Ovary (tissue), 9 donors: ENCODE results near the gene CREG1. TPM values are rescaled to one million over a fixed set of nuclear protein-coding genes. Genes with fewer than 3 reads are reported as not detected.

Experiments
- DNase-seq, 5 donors: peaks; one replicate each; pipeline ENCODE4 v3.0.0-alpha.2; 2019 to 2020
- H3K27ac ChIP-seq, 2 donors: fragments of 200-600 bp; one replicate each; pipeline versions ENCODE4 v1.5.1 to v1.8.0; 2019 to 2022
- H3K27me3 ChIP-seq: fragments of 200-600 bp; one replicate; pipeline ENCODE4 v1.8.0; 2022
- H3K36me3 ChIP-seq: fragments of 200-600 bp; sonication (generic); one replicate; pipeline ENCODE4 v1.5.1; 2019
- H3K4me1 ChIP-seq: one replicate; pipeline ENCODE4 v1.8.1; 2013; ENCODE audit warnings: mild to moderate bottlenecking, moderate library complexity; ENCODE audit not compliant: insufficient read depth
- H3K4me3 ChIP-seq: fragments of 200-600 bp; sonication (generic); one replicate; pipeline ENCODE4 v1.5.1; 2017
- H3K9me3 ChIP-seq, 2 donors: fragments of 200-600 bp in 1 of 2; sonication (generic) in 1 of 2; one replicate each; pipeline versions ENCODE4 v1.5.1 to v1.8.1; 2013 to 2019; ENCODE audit warnings: mild to moderate bottlenecking in 1 of 2, moderate library complexity in 1 of 2
- EP300 ChIP-seq: sonication (generic); formaldehyde crosslinking; IDR thresholded peaks from one replicate; pipeline ENCODE4 v1.6.1; 2017; ENCODE audit warnings: antibody characterized with exemption
- POLR2A ChIP-seq: fragments of 450-650 bp; IDR thresholded peaks from one replicate; pipeline ENCODE4 v1.6.1; 2017; ENCODE audit warnings: antibody characterized with exemption, mild to moderate bottlenecking, moderate library complexity
- WGBS, 3 donors: extraction: QIAGEN DNeasy Blood & Tissue Kit in 1 of 3; methylation state at CpG; one replicate each; pipeline versions ENCODE4 v1.1.5 to v1.1.7; 2013 to 2017; 5-methylcytosine and 5-hydroxymethylcytosine counted together
- intact Hi-C, 4 donors: fragments of 100-400 bp; cut with DNase I; formaldehyde crosslinking; loops; one replicate each; pipeline versions ENCODE4 v1.11.0 to v1.15.1; 2022 to 2023
- polyA plus RNA-seq, 2 donors: library from polyadenylated mRNA; stranded (reverse); fragments of 200-250 nt in 1 of 2; fragments of 350-450 nt in 1 of 2; fragmentation: Illumina TruSeq in 1 of 2; extraction: RNeasy Lipid Tissue Mini Kit (QIAGEN cat#74804) in 1 of 2; gene quantifications; one replicate each; pipeline ENCODE4 v1.2.3, GENCODE V29; 2013 to 2014
- total RNA-seq, 7 donors: library from RNA; depleted of rRNA in 2 of 7; stranded (reverse); fragments of >200 nt in 2 of 7; fragmentation: NEBNext Ultra II Directional in 3 of 7; extraction: Animal tissue kit (Norgen Biotek cat#: 25700) in 3 of 7; gene quantifications; one replicate each; pipeline versions ENCODE4 v1.1.0 to v1.2.4, GENCODE V29; 2016 to 2023
- TF ChIP-seq, protein P1 (sequence below), 3 donors: fragments of 450-650 bp in 2 of 3; fragments of 200-600 bp in 1 of 3; IDR thresholded peaks; one replicate each; pipeline versions ENCODE4 v1.5.1 to v1.8.0; 2016 to 2022; ENCODE audit warnings: antibody characterized with exemption in 3 of 3, mild to moderate bottlenecking in 1 of 3
- donor health status: DM: no; HTN: no; CAD: no; lungs with moderate emphysema.
- donor health status: DM: no; HTN: no; CAD: no.
- donor health status: Bipolar disorder and iron deficiency.
- donor health status: DM: yes; HTN: yes; CAD: no.
- donor health status: DM: no; HTN: no; CAD: no.
- donor health status: DM: yes; HTN: yes; CAD: no.

The CREG1 gene
- total and polyA plus RNA-seq, 9 donors = 82.2 to 203 (median 96.8) TPM

DNA sequence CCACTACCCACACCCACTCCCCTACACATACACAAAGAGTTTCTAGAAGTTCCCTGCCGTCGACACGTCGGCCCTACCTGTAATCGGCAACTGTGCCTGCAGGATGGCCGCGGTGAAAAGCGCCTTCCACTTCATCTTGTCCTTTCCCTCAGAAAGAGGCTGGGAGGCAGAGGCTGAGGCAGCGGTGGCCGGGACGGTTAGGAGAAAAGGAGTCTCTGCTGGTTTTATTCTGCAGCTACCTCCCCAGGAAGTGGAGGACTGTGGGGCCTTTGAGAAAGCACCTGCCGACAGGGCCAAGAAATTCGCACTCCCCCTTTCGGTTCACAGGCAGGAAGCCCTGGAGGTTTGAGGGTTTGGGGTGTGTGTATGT, 35.2 kb downstream of the CREG1 start, which contains the start of gene CD247:
CD247 (minus strand) TSS at position 199 of the 370 bp plus-strand sequence; CDS start at position 135, 64 bp downstream.
- Histone ChIP-seq H3K4me1 (no peaks in the 10 kb centered on the region), H3K27me3 (no peaks in the 10 kb centered on the region), H3K9me3 (no peaks in the 10 kb centered on the region), H3K27ac (no peak within 1 kb of the TSS), H3K36me3 (no peaks in the 10 kb centered on the region), H3K4me3 (no peak within 1 kb of the TSS)
- DNase-seq = no peak
- intact Hi-C loops = no loop called here
- TF ChIP-seq, protein P1, sequence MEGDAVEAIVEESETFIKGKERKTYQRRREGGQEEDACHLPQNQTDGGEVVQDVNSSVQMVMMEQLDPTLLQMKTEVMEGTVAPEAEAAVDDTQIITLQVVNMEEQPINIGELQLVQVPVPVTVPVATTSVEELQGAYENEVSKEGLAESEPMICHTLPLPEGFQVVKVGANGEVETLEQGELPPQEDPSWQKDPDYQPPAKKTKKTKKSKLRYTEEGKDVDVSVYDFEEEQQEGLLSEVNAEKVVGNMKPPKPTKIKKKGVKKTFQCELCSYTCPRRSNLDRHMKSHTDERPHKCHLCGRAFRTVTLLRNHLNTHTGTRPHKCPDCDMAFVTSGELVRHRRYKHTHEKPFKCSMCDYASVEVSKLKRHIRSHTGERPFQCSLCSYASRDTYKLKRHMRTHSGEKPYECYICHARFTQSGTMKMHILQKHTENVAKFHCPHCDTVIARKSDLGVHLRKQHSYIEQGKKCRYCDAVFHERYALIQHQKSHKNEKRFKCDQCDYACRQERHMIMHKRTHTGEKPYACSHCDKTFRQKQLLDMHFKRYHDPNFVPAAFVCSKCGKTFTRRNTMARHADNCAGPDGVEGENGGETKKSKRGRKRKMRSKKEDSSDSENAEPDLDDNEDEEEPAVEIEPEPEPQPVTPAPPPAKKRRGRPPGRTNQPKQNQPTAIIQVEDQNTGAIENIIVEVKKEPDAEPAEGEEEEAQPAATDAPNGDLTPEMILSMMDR (IDR thresholded peaks at IDR 0.05) = no peak
- TF ChIP-seq POLR2A (no peak), EP300 (no peak)
- WGBS, 3 donors = 88 to 90% (median 90%) methylated on average over 14 of the region's 14 CpGs

DNA sequence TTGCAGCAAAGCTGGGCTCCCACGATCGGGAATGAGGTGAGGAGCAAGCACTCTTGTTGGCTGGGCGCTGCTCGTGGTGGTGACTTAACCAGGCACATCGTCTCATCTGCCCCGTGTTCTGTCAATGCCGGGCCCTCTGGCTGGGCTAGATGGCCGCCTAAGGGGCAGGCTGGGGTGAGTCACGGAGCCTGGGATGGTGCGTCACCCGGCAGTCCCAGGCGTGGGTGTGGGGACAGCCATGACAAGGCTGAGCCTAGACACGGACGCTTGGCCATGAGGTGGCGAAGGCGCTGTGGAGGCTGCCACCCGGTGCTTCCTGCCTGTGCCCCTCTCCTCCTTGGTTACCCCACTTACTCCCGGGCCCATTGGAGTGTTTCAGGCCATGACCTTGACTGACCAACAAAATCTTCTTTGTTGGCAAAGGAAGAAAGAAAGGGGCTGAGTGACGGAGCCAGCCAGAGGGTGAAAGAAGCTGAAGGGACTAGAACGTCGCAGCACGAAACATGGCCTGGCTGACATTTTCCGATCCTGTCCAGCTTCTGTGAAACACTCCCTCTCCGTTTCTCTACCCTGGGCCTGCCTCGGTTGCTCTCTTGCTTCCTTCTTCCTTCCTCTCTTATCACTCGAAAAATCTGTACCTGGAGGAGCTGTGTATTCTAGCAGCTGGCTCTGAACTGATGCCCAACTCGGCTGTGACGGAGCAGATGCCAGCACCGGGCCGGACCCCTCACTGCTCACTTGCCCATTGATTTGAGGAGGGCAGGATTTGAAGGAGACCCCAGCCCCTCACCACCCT, 35.8 kb downstream of the CREG1 start:
- no peaks in the 10 kb centered on the region for H3K4me1 ChIP-seq
- H3K9me3 ChIP-seq = no peaks in the 10 kb centered on the region
- intact Hi-C loops = no loop called here
- 87 to 89% (median 89%) methylated on average over 30 of the region's 30 CpGs for WGBS, 3 donors
- no peak overlapping the region for H3K27ac ChIP-seq
- no peak overlapping the region for H3K4me3 ChIP-seq
- DNase-seq = no peak
- no peaks in the 10 kb centered on the region for H3K27me3 ChIP-seq
- no peaks in the 10 kb centered on the region for H3K36me3 ChIP-seq
- TF ChIP-seq EP300 (no peak), POLR2A (no peak)
- TF ChIP-seq, protein P1 (IDR thresholded peaks at IDR 0.05) = no peak

DNA sequence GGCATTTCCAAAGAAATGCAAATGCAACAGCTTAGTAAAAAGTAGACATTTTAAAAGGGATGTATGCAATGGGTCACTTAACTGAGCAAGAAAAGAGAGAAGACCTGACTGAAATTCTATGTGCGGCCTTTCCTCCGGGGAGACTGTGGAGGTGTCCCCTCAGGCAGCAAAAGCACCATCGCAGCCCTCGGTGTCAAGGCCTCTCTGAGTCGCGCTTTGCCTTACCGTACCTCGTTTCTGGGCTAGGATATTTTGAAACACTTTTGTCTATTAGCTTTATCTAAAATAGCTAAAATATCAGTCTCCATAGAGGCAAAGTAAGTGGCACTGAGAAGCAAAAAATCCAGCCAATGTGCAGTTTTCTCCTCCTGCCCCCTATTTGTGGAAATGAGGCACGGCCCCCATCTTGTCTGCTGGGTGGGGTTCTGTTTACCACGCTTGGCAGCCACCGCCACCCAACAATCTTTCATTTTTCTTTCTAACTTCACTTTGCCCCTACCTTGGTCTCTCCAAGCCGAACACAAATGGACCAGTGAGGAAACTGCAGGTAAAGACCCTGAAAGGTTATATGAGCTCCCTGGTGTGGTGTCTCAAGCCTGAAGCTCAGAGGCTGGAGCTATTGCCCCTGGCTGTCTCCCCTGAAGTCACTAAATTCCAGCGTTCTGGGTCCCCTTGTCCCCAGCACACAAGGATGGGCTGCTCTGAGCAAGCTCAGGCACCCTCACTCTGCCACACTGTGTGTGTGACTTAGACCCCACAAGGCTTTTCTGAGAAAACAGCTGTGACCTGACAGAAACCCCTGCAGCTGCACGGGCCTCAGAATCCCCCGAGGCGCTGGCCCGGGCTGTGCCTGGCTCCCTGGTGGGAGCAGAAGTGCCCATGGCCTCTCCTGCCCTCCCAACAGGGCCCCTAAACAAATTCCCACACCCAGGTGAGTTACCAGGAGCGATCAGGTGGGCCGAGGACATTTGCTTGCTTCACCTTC, 36.9 kb downstream of the CREG1 start:
- intact Hi-C loops = no loop called here
- H3K27ac ChIP-seq = no peak overlapping the region
- DNase-seq = no peak
- no peaks in the 10 kb centered on the region for H3K36me3 ChIP-seq
- H3K4me1 ChIP-seq = no peaks in the 10 kb centered on the region
- H3K27me3 ChIP-seq = no peaks in the 10 kb centered on the region
- no peaks in the 10 kb centered on the region for H3K9me3 ChIP-seq
- WGBS, 3 donors = 83 to 85% (median 83%) methylated on average over 19 of the region's 19 CpGs
- TF ChIP-seq EP300 (no peak), POLR2A (no peak)
- TF ChIP-seq, protein P1 (IDR thresholded peaks at IDR 0.05) = no peak
- no peak overlapping the region for H3K4me3 ChIP-seq

DNA sequence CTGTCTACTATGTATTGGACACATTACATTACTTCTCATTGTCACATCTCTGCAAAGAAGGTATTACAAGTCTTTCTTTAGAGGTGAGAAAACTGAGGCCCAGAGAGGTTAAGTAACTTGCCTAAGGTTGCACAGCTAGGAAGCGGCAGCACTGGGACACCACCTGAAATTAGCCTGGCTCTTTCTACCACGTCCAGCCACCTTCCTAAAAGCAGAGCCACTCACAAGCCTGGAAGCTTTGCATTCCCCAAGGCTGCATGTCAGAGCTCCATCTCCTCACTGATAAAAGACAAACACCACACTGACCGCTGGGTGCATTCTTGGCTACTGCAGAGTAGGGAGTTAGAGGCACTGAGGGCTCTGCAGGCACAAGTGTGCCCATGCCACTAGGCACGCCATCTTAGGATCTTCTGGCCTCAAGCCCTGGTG, 37.7 kb downstream of the CREG1 start:
- TF ChIP-seq, protein P1 (IDR thresholded peaks at IDR 0.05) = no peak
- intact Hi-C loops = no loop called here

More for the DNA sequence above, 37.7 kb downstream of the CREG1 start:
- H3K27ac ChIP-seq = no peak overlapping the region
- no peak for DNase-seq
- no peaks in the 10 kb centered on the region for H3K27me3 ChIP-seq
- WGBS, 3 donors = 87 to 94% (median 90%) methylated on average over 4 of the region's 4 CpGs
- no peaks in the 10 kb centered on the region for H3K36me3 ChIP-seq
- no peak overlapping the region for H3K4me3 ChIP-seq
- H3K4me1 ChIP-seq = no peaks in the 10 kb centered on the region
- no peaks in the 10 kb centered on the region for H3K9me3 ChIP-seq
